HG03095 (cell line): Measurements from ENCODE around the gene OTUD7B.

ENCODE experiments used
- ATAC-seq: cut with Tn5 transposase; IDR thresholded peaks from one replicate; pipeline ENCODE4 v1.9.1; 2021; ENCODE audit warnings: moderate library complexity; ENCODE audit not compliant: unreplicated experiment

OTUD7B gene

GRCh38 chr1:149925751-149926150 is 84.8 kb downstream of the OTUD7B start:
- ATAC-seq = no peak

GRCh38 chr1:149925345-149925744 is 85.2 kb downstream of the OTUD7B start:
- ATAC-seq = no peak

GRCh38 chr1:149923626-149924025 is 86.9 kb downstream of the OTUD7B start:
- no peak for ATAC-seq

- no peak for ATAC-seq
Measured at GRCh38 chr1:149917571-149918144, 92.9 kb downstream of the OTUD7B start, which contains the start of gene SV2A. SV2A (minus strand) TSS chr1:149917844; CDS start chr1:149913840, 4,004 bp downstream.

- no peak for ATAC-seq
Measured at GRCh38 chr1:149916898-149917252, 93.7 kb downstream of the OTUD7B start.

- no peak for ATAC-seq
Measured at GRCh38 chr1:149916193-149916897, 94.2 kb downstream of the OTUD7B start.

GRCh38 chr1:149915429-149916192 is 94.9 kb downstream of the OTUD7B start:
- ATAC-seq = no peak

- no peak for ATAC-seq
Measured at GRCh38 chr1:149914545-149914944, 96.0 kb downstream of the OTUD7B start.

- no peak for ATAC-seq
Measured at GRCh38 chr1:149906570-149907075, 103.9 kb downstream of the OTUD7B start.

GRCh38 chr1:149903836-149904491 is 106.6 kb downstream of the OTUD7B start:
- no peak for ATAC-seq

GRCh38 chr1:149899460-149900284 is 110.9 kb downstream of the OTUD7B start, which contains the start of gene BOLA1:
BOLA1 (plus strand) TSS chr1:149899568; CDS start chr1:149900060, 492 bp downstream.
- ATAC-seq = peak; percentile 95

- no peak for ATAC-seq
Measured at GRCh38 chr1:149896575-149896974, 114.0 kb downstream of the OTUD7B start.

- no peak for ATAC-seq
Measured at GRCh38 chr1:149888999-149889289, 121.6 kb downstream of the OTUD7B start.

- peak; percentile 17 for ATAC-seq
Measured at GRCh38 chr1:149888247-149888998, 122.1 kb downstream of the OTUD7B start.
